VCaP (cell line): ENCODE measurements around the gene SH3GL3.
A peak's percentile ranks its signal among the peaks of the same experiment; 100 is the strongest.

Experiments used
- H3K27ac ChIP-seq: fragments of 450-650 bp; 2 replicates; pipeline ENCODE4 v1.5.1; 2017
- TF ChIP-seq, protein P1 (sequence below): fragments of 450-650 bp; conservative IDR thresholded peaks from 2 replicates; pipeline ENCODE4 v1.5.1; 2017; ENCODE audit warnings: mild to moderate bottlenecking, moderate library complexity

SH3GL3 gene

DNA sequence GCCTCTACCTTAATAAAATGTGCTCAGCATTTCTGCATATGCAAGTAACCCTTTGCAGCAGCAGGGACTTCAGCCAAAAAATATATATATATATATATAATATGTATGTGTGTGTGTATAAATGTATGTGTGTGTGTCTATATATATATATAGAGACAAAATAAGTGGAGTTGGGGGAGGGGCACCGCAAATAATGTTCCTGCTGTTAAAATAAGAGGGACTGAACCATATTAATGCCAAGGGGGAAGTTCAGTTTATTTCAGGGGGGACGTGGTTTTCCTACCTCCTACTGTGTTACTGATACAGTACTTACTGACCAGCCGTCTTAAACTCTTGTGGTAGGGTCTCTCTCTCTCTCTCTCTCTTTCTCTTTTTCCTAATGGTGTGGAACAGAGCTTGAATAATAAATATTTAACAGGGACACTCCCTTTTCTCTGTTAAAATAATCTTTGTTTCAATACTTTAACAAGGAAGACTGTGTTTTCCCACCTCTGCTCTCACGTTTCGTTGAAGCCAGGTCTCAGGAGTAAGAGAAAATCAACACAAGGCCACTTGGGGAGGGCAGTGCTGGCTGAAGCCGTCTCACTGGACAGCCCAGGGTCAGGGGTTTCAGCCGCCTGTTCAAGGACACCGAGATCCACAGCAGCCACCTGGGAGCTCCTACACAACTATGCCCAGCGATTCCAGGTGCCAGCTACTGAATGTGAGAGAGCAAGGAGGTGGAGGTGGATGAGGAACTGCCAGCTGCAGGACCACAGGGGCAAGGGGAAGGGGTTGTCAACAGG is 164.0 kb downstream of the SH3GL3 start:
- peak overlapping the region; percentile 30 for H3K27ac ChIP-seq
- TF ChIP-seq, protein P1, sequence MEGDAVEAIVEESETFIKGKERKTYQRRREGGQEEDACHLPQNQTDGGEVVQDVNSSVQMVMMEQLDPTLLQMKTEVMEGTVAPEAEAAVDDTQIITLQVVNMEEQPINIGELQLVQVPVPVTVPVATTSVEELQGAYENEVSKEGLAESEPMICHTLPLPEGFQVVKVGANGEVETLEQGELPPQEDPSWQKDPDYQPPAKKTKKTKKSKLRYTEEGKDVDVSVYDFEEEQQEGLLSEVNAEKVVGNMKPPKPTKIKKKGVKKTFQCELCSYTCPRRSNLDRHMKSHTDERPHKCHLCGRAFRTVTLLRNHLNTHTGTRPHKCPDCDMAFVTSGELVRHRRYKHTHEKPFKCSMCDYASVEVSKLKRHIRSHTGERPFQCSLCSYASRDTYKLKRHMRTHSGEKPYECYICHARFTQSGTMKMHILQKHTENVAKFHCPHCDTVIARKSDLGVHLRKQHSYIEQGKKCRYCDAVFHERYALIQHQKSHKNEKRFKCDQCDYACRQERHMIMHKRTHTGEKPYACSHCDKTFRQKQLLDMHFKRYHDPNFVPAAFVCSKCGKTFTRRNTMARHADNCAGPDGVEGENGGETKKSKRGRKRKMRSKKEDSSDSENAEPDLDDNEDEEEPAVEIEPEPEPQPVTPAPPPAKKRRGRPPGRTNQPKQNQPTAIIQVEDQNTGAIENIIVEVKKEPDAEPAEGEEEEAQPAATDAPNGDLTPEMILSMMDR: no peak

DNA sequence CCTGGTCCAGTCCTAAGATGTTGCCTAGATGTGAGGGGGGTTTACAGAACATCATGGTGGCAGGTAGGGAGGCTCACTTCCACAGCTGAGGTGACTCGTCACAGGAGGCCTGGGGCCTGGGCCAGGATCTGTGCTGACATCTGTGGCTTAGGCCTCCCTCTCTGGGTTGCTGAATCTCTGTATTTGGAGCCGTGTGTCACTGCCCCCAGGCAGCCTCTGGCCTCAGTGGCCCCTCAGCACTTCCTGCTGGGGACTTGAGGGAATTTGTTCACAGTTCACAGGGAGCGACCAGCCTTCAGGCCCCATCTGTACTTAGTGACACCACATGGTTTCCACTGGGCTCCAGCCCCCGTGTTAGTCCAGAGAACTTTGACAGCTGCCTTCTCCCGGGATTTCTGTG is 165.1 kb downstream of the SH3GL3 start:
- H3K27ac ChIP-seq: no peak overlapping the region
- TF ChIP-seq, protein P1: no peak

DNA sequence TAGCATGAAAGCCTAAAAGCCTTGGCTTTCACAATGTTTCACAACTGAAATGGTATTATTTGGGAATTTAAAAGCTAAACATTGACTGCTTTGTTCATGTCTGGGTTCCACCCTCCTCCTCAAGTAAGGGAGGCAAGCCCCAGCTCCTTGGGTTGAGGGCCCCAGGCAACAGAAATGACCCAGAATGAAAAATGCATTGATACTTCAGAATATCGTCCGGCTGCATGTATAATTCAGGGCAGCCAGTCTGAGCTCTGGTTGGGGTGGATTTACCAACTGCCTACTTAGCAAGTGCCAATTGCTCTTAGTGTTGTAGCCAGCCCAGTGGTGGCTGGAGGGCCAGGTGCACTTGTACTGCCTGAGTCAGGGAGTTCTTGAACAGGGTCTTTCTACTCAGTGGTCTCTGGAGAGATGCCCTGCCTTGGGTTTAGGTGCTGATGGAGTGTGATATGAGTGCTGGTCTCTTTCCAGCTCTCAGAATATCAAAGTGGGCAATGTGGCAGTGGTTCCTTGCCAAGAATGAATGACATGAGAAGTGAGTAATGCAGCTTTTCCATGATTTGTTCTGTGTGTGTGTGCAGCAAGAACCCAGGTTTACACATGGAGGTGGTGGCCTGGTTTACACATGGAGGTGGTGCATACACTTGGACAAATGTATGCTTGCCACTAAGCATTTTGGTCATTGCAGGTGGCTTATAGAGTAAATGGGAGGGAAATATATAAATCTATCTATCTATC is 165.9 kb downstream of the SH3GL3 start:
- no peak overlapping the region for H3K27ac ChIP-seq
- TF ChIP-seq, protein P1: no peak

DNA sequence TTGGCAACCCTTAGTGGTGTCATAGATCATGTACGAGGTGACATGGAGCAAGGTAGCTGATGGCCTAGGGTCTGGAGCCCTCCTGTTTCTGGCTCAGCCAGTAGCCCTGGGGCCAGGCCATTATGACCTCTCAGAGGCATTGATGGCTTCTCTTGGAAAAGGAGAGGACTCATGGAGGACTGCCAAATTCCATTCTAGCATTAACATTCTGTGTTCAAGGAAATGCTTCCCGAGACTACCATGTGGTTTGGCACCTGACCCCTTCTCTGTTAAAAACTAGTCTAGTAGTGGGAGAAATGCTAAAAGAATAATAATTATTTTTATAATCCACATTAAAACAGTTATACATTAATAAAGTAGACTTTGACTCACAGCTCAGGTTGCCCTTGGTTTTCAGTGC is 166.6 kb downstream of the SH3GL3 start:
- TF ChIP-seq, protein P1: no peak

DNA sequence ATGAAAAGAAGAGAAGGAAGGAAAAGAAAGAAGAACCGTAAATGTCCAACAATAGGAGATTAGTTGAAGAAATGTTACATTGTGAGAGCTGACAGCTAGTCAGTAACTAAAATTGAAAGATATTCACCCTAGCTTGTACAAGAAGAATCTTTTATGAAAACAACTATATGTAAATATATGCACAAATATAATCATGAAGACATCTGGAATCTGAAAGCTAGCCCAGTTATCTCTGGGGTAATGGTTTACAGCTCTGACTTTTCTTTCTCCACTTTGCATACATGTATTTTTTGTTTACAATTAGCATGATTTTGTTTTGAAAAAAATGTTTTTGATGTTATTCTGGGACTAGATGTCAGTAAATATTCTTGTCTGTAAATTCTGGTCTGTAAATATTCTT is 169.7 kb downstream of the SH3GL3 start:
- TF ChIP-seq, protein P1: no peak
- no peak overlapping the region for H3K27ac ChIP-seq

More for the DNA sequence above, 166.6 kb downstream of the SH3GL3 start:
- no peak overlapping the region for H3K27ac ChIP-seq

DNA sequence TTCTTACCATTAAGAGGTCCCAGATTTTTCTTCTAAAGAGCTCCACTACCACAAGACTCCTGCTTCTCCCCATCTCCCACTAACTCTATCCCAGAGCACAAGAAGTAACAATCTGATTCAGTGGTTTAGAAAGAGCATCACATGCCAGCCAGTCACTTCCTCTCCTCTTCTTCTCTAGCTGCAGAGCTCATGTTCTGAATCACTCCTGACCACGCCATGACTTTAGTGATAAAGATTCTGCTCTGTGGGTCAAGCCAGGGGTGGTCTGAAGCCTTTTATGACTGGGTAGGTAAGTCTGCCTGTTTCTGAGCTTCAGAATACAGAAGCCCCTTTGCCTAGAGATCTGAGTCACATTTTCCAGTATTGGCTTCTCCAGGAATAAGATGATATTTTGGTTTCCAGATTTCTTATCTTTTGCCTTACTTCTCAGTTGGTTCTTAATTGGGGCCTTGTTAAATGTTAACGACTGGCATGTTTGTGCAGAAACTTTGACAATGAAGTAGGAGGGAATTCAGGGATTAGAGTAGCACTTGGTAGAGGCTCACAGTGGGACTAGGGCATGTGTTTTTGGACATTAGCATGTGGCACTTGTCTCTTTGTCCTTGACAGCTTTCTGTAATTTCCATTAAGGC is 179.1 kb downstream of the SH3GL3 start:
- TF ChIP-seq, protein P1: no peak
- no peak overlapping the region for H3K27ac ChIP-seq

DNA sequence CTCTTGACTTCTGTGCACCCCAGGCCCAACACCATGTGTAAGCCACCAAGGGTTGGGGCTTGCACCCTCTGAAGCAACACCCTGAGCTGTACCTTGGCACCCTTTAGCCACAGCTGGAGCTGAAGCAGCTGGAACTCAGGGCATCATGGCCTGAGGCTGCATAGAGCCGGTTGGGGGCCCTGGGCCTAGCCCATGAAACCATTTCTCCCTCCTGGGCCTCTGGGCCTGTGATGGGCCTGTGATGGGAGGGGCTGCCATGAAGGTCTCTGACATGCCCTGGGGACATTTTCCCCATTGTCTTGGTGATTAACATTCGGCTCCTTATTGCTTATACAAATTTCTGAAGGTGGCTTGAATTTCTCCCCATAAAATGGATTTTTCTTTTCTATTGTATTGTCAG is 184.4 kb downstream of the SH3GL3 start:
- TF ChIP-seq, protein P1: no peak
- no peak overlapping the region for H3K27ac ChIP-seq
